H9 (cell line): ENCODE data around the gene KIAA1671. TPM values are rescaled to one million over a fixed set of nuclear protein-coding genes. Genes with fewer than 3 reads are reported as not detected.

Source experiments
- DNase-seq: peaks from one replicate; pipeline ENCODE4 v3.0.0-alpha.2; 2017
- H2AFZ ChIP-seq: one replicate; pipeline ENCODE4 v1.6.1; 2013; ENCODE audit warnings: mild to moderate bottlenecking, low read length, control low read depth, moderate library complexity
- H2AK5ac ChIP-seq: 2 replicates; pipeline ENCODE4 v1.6.1; 2013; ENCODE audit warnings: low read length, control low read depth, mixed read lengths; ENCODE audit not compliant: insufficient read length
- H2BK120ac ChIP-seq: one replicate; pipeline ENCODE4 v1.6.1; 2013; ENCODE audit warnings: low read depth, mild to moderate bottlenecking, low read length, control low read depth, inconsistent platforms; ENCODE audit not compliant: poor library complexity, severe bottlenecking
- H2BK12ac ChIP-seq: 2 replicates; pipeline ENCODE4 v1.6.1; 2013; ENCODE audit warnings: low read length, control low read depth, mixed read lengths, low read depth; ENCODE audit not compliant: insufficient read length
- H2BK15ac ChIP-seq: 2 replicates; pipeline ENCODE4 v1.6.1; 2013; ENCODE audit warnings: low read depth, low read length, control low read depth
- H2BK20ac ChIP-seq: one replicate; pipeline ENCODE4 v1.6.1; 2013; ENCODE audit warnings: low read depth, mild to moderate bottlenecking, low read length, control low read depth, inconsistent platforms; ENCODE audit not compliant: poor library complexity, severe bottlenecking
- H2BK5ac ChIP-seq: 2 replicates; pipeline ENCODE4 v1.6.1; 2013; ENCODE audit warnings: low read length, control low read depth, mixed read lengths; ENCODE audit not compliant: insufficient read length
- H3K14ac ChIP-seq: 2 replicates; pipeline ENCODE4 v1.6.1; 2013; ENCODE audit warnings: low read length, control low read depth; ENCODE audit not compliant: insufficient read depth
- H3K18ac ChIP-seq: 2 replicates; pipeline ENCODE4 v1.6.1; 2013; ENCODE audit warnings: low read depth, mild to moderate bottlenecking, mixed read lengths, low read length, control low read depth; ENCODE audit not compliant: insufficient read length
- H3K23ac ChIP-seq: 2 replicates; pipeline ENCODE4 v1.6.1; 2013; ENCODE audit warnings: low read length, control low read depth, mixed read lengths, low read depth; ENCODE audit not compliant: insufficient read length
- H3K23me2 ChIP-seq: 2 replicates; pipeline ENCODE4 v1.6.1; 2013; ENCODE audit warnings: low read depth, mild to moderate bottlenecking, mixed read lengths, low read length, control low read depth; ENCODE audit not compliant: insufficient read length, poor library complexity, severe bottlenecking
- H3K27ac ChIP-seq: 2 replicates; pipeline ENCODE4 v1.5.1; 2013; ENCODE audit warnings: low read length, control low read depth, mixed read lengths, low read depth; ENCODE audit not compliant: insufficient read length
- H3K27me3 ChIP-seq: 2 replicates; pipeline ENCODE4 v1.6.1; 2013; ENCODE audit warnings: low read length, control low read depth, inconsistent platforms; ENCODE audit not compliant: insufficient read depth
- H3K4ac ChIP-seq: 2 replicates; pipeline ENCODE4 v1.6.1; 2013; ENCODE audit warnings: low read depth, mild to moderate bottlenecking, control low read depth, inconsistent platforms, low read length, moderate library complexity
- H3K4me1 ChIP-seq: 2 replicates; pipeline ENCODE4 v1.6.1; 2013; ENCODE audit warnings: low read length, control low read depth, inconsistent platforms; ENCODE audit not compliant: insufficient read depth
- H3K4me2 ChIP-seq: 2 replicates; pipeline ENCODE4 v1.6.1; 2013; ENCODE audit warnings: low read length, control low read depth, mixed read lengths; ENCODE audit not compliant: insufficient read length, insufficient read depth
- H3K56ac ChIP-seq: 2 replicates; pipeline ENCODE4 v1.6.1; 2013; ENCODE audit warnings: low read depth, mild to moderate bottlenecking, mixed read lengths, low read length, control low read depth; ENCODE audit not compliant: insufficient read length
- H3K79me1 ChIP-seq: 2 replicates; pipeline ENCODE4 v1.6.1; 2013; ENCODE audit warnings: low read depth, mild to moderate bottlenecking, moderate library complexity, low read length, control low read depth, inconsistent platforms; ENCODE audit not compliant: insufficient read depth, poor library complexity, severe bottlenecking
- H3K79me2 ChIP-seq: 2 replicates; pipeline ENCODE4 v1.6.1; 2013; ENCODE audit warnings: low read length, control low read depth, inconsistent platforms; ENCODE audit not compliant: insufficient read depth
- H3K9ac ChIP-seq: 2 replicates; pipeline ENCODE4 v1.6.1; 2013; ENCODE audit warnings: low read length, control low read depth, mixed read lengths; ENCODE audit not compliant: insufficient read length; ENCODE audit errors: extremely low read depth
- H3K9me3 ChIP-seq: one replicate; pipeline ENCODE4 v1.6.1; 2013; ENCODE audit warnings: low read depth, low read length, inconsistent platforms; ENCODE audit not compliant: control insufficient read depth
- H3T11ph ChIP-seq: one replicate; pipeline ENCODE4 v1.6.1; 2013; ENCODE audit warnings: mild to moderate bottlenecking, low read length, control low read depth, inconsistent platforms
- H4K20me1 ChIP-seq: one replicate; pipeline ENCODE4 v1.6.1; 2013; ENCODE audit not compliant: control insufficient read depth, insufficient read length, insufficient read depth
- H4K5ac ChIP-seq: 2 replicates; pipeline ENCODE4 v1.6.1; 2013; ENCODE audit warnings: low read depth, mild to moderate bottlenecking, mixed read lengths, low read length, control low read depth; ENCODE audit not compliant: insufficient read length
- H4K8ac ChIP-seq: replicated peaks from 2 replicates; pipeline ENCODE4 v1.6.1; 2013; ENCODE audit warnings: low read length, control low read depth, mixed read lengths, low read depth; ENCODE audit not compliant: insufficient read length
- H4K91ac ChIP-seq: 2 replicates; pipeline ENCODE4 v1.6.1; 2013; ENCODE audit warnings: low read depth, mild to moderate bottlenecking, moderate library complexity, mixed read lengths, low read length, control low read depth; ENCODE audit not compliant: insufficient read length
- H3K27ac Mint-ChIP-seq, 3 experiments: 2 replicates in 2 of 3; 3 replicates in 1 of 3; pipeline ENCODE4 v1.8.0; 2020 to 2021; ENCODE audit warnings: mixed read lengths in 3 of 3, mild to moderate bottlenecking in 1 of 3, moderate library complexity in 1 of 3
- H3K27me3 Mint-ChIP-seq: 2 replicates; pipeline ENCODE4 v1.8.0; 2021; ENCODE audit warnings: low read depth, mild to moderate bottlenecking, moderate library complexity, mixed read lengths
- H3K36me3 Mint-ChIP-seq, 3 experiments: 2 replicates in 2 of 3; 3 replicates in 1 of 3; pipeline ENCODE4 v1.8.0; 2020 to 2021; ENCODE audit warnings: low read depth in 3 of 3, mixed read lengths in 3 of 3; ENCODE audit not compliant: insufficient read depth in 1 of 3
- H3K4me1 Mint-ChIP-seq, 2 experiments: 2 replicates each; pipeline ENCODE4 v1.8.0; 2020; ENCODE audit warnings: mixed read lengths in 2 of 2
- H3K4me3 Mint-ChIP-seq, 2 experiments: 2 replicates in 1 of 2; 3 replicates in 1 of 2; pipeline ENCODE4 v1.8.0; 2020 to 2021; ENCODE audit warnings: mild to moderate bottlenecking in 2 of 2, mixed read lengths in 2 of 2, moderate library complexity in 1 of 2
- H3K9me3 Mint-ChIP-seq, 2 experiments: 2 replicates in 1 of 2; 3 replicates in 1 of 2; pipeline ENCODE4 v1.8.0; 2020; ENCODE audit warnings: mild to moderate bottlenecking in 2 of 2, mixed read lengths in 2 of 2, moderate library complexity in 1 of 2
- CTCF ChIP-seq: fragments of 200-600 bp; sonication (generic); conservative IDR thresholded peaks from 3 replicates; pipeline ENCODE4 v1.8.0; 2021; ENCODE audit warnings: antibody characterized with exemption, mild to moderate bottlenecking
- whole genome bisulfite sequencing: extraction: QIAGEN DNeasy Blood & Tissue Kit; methylation state at CpG from one replicate; pipeline ENCODE4 v1.1.7; 2013; ENCODE audit warnings: missing lambda C conversion rate, low lambda C conversion rate, mixed read lengths; ENCODE audit not compliant: insufficient read length; ENCODE audit errors: extremely low coverage; 5-methylcytosine and 5-hydroxymethylcytosine counted together
- total RNA-seq: library from RNA; stranded (reverse); gene quantifications from 2 replicates; pipeline ENCODE4 v1.2.1, GENCODE V29; 2021

The KIAA1671 gene
- total RNA-seq, 1 experiment from 2014 or later, result 22.6 TPM

GRCh38 chr22:24957043-24957442, 4.5 kb downstream of the KIAA1671 start:
- H4K20me1 ChIP-seq, result no peaks in the 10 kb centered on the region

More at GRCh38 chr22:24957043-24957442, 4.5 kb downstream of the KIAA1671 start:
- H3K56ac ChIP-seq, result no peak overlapping the region
- Mint-ChIP-seq H3K4me1 (peaks cover 17 to 21% of the 10 kb centered on the region in 2 experiments), H3K36me3 (peaks cover 0 to 11% (median 6%) of the 10 kb centered on the region in 3 experiments; a peak in 4 of 7 replicates), H3K27ac (no peak overlapping the region; a peak in 2 of 7 replicates), H3K27me3 (no peaks in the 10 kb centered on the region), H3K9me3 (no peaks in the 10 kb centered on the region), H3K4me3 (no peak overlapping the region)
- no peak overlapping the region for H2BK20ac ChIP-seq
- H3K4me1 ChIP-seq, result 0 out of 2 replicates have a peak, but pooled peaks cover 4% of the 10 kb centered on the region
- no peak overlapping the region for H3K9ac ChIP-seq
- no peak overlapping the region for H2AK5ac ChIP-seq
- H3K9me3 ChIP-seq, result no peaks in the 10 kb centered on the region
- no peak overlapping the region for H2BK15ac ChIP-seq
- H3K4me2 ChIP-seq, result no peak overlapping the region
- TF ChIP-seq CTCF, result no peak
- no peak for DNase-seq
- no peak overlapping the region for H3K23ac ChIP-seq
- H3K23me2 ChIP-seq, result peaks cover 12% of the 10 kb centered on the region
- no peak overlapping the region for H4K8ac ChIP-seq
- H3K27ac ChIP-seq, result no peak overlapping the region
- H3T11ph ChIP-seq, result no peak overlapping the region
- no peaks in the 10 kb centered on the region for H3K79me1 ChIP-seq
- no peak overlapping the region for H4K91ac ChIP-seq
- H4K5ac ChIP-seq, result no peak overlapping the region
- no peak overlapping the region for H2BK12ac ChIP-seq
- no peaks in the 10 kb centered on the region for H3K79me2 ChIP-seq
- no peaks in the 10 kb centered on the region for H3K27me3 ChIP-seq
- H3K4ac ChIP-seq, result no peak overlapping the region
- H2BK120ac ChIP-seq, result no peak overlapping the region
- H3K18ac ChIP-seq, result no peak overlapping the region
- no peak overlapping the region for H2BK5ac ChIP-seq
- WGBS, result no CpG with 5 or more reads among the region's 2 CpGs
- H3K14ac ChIP-seq, result no peak overlapping the region
- H2AFZ ChIP-seq, result no peak overlapping the region
